Sigmoid colon (tissue), 7 donors: ENCODE results near the gene RNF166. TPM values are rescaled to one million over a fixed set of nuclear protein-coding genes. Genes with fewer than 3 reads are reported as not detected.
A peak's percentile ranks its signal among the peaks of the same experiment; 100 is the strongest.

Experiments used
- DNase-seq: peaks from one replicate; pipeline ENCODE4 v3.0.0-alpha.2; 2019
- H3K27ac ChIP-seq, 4 donors: fragments of 200-600 bp; sonication (generic); one replicate each; pipeline ENCODE4 v1.5.1; 2016 to 2019; ENCODE audit warnings: mild to moderate bottlenecking in 1 of 4
- H3K27me3 ChIP-seq, 3 donors: fragments of 200-600 bp; sonication (generic); one replicate each; pipeline ENCODE4 v1.5.1; 2019; ENCODE audit warnings: mild to moderate bottlenecking in 1 of 3
- H3K36me3 ChIP-seq, 4 donors: fragments of 200-600 bp; sonication (generic); one replicate each; pipeline ENCODE4 v1.5.1; 2016 to 2019
- H3K4me1 ChIP-seq, 4 donors: fragments of 200-600 bp; sonication (generic); one replicate each; pipeline ENCODE4 v1.5.1; 2017 to 2019
- H3K4me3 ChIP-seq, 4 donors: fragments of 200-600 bp; sonication (generic); one replicate each; pipeline ENCODE4 v1.5.1; 2017 to 2019; ENCODE audit warnings: mild to moderate bottlenecking in 2 of 4, moderate library complexity in 1 of 4
- H3K9me3 ChIP-seq, 4 donors: fragments of 200-600 bp in 3 of 4; sonication (generic) in 3 of 4; one replicate each; pipeline versions ENCODE4 v1.5.1 to v1.6.1; 2013 to 2019
- EP300 ChIP-seq, 4 donors: sonication (generic); formaldehyde crosslinking; IDR thresholded peaks; one replicate each; pipeline ENCODE4 v1.6.1; 2017; ENCODE audit warnings: antibody characterized with exemption in 4 of 4
- POLR2A ChIP-seq, 2 donors: fragments of 450-650 bp; IDR thresholded peaks; one replicate each; pipeline ENCODE4 v1.6.1; 2016; ENCODE audit warnings: antibody characterized with exemption in 2 of 2, mild to moderate bottlenecking in 2 of 2, moderate library complexity in 2 of 2
- POLR2AphosphoS5 ChIP-seq, 4 donors: sonication (generic); formaldehyde crosslinking; IDR thresholded peaks; one replicate each; pipeline ENCODE4 v1.6.1; 2017; ENCODE audit warnings: antibody characterized with exemption in 4 of 4
- WGBS, 2 donors: extraction: QIAGEN DNeasy Blood & Tissue Kit; methylation state at CpG; one replicate each; pipeline ENCODE4 v1.1.7; 2013; 5-methylcytosine and 5-hydroxymethylcytosine counted together
- intact Hi-C: fragments of 100-400 bp; cut with DNase I; formaldehyde crosslinking; loops from one replicate; pipeline ENCODE4 v1.15.1; 2023
- polyA plus RNA-seq, 3 donors: library from polyadenylated mRNA; stranded (reverse); fragments of 200-250 nt; gene quantifications; one replicate each; pipeline ENCODE4 v1.2.3, GENCODE V29; 2013
- total RNA-seq, 4 donors: library from RNA; depleted of rRNA; stranded (reverse); fragments of >200 nt; gene quantifications; one replicate each; pipeline ENCODE4 v1.1.0, GENCODE V29; 2016
- TF ChIP-seq, protein P1 (sequence below), 4 experiments: fragments of 450-650 bp in 3 of 4; fragments of 200-600 bp in 1 of 4; IDR thresholded peaks; one replicate each; pipeline ENCODE4 v1.5.1; 2016 to 2019; ENCODE audit warnings: antibody characterized with exemption in 4 of 4, mild to moderate bottlenecking in 3 of 4, moderate library complexity in 2 of 4
- donor health status: healthy with polysubstance abuse.
- donor health status: Bipolar disorder and iron deficiency.
- donor health status: healthy.

RNF166 gene
- total and polyA plus RNA-seq, 7 donors: 5.4 to 34.8 (median 16.9) TPM

DNA sequence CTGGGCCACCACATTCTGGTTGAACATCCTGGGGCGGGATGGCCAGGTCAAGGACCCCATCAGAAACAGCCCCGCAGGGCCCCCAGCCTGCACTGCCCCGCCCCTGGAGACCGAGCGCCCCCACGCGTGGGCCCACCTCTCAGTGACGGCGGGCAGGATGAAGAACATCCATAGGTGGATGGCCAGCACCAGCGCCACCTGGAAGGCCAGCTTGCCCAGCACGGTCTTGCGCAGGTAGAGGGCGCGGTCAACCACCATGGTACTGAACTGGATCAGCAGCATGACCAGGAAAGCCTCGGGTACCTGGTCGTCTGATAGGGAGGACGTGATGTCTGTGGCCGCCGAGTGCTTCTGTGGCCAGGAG, 13.7 kb upstream of the RNF166 start:
- TF ChIP-seq EP300 (IDR thresholded peaks at IDR 0.05): no peak
- TF ChIP-seq, protein P1, sequence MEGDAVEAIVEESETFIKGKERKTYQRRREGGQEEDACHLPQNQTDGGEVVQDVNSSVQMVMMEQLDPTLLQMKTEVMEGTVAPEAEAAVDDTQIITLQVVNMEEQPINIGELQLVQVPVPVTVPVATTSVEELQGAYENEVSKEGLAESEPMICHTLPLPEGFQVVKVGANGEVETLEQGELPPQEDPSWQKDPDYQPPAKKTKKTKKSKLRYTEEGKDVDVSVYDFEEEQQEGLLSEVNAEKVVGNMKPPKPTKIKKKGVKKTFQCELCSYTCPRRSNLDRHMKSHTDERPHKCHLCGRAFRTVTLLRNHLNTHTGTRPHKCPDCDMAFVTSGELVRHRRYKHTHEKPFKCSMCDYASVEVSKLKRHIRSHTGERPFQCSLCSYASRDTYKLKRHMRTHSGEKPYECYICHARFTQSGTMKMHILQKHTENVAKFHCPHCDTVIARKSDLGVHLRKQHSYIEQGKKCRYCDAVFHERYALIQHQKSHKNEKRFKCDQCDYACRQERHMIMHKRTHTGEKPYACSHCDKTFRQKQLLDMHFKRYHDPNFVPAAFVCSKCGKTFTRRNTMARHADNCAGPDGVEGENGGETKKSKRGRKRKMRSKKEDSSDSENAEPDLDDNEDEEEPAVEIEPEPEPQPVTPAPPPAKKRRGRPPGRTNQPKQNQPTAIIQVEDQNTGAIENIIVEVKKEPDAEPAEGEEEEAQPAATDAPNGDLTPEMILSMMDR (IDR thresholded peaks at IDR 0.05): no peak
- TF ChIP-seq POLR2AphosphoS5 (IDR thresholded peaks at IDR 0.05): no peak
- TF ChIP-seq POLR2A (IDR thresholded peaks at IDR 0.05): no peak
- no peak overlapping the region for H3K4me3 ChIP-seq
- no peaks in the 10 kb centered on the region for H3K27me3 ChIP-seq
- intact Hi-C loops: no loop called here
- peaks cover 75 to 100% (median 94%) of the 10 kb centered on the region in 4 donors for H3K36me3 ChIP-seq
- H3K27ac ChIP-seq: peak overlapping the region in 3 of 4 donors; percentile 67 to 77 (median 76)
- H3K4me1 ChIP-seq: peaks cover 0 to 17% (median 10%) of the 10 kb centered on the region in 4 donors
- no peak for DNase-seq
- no peaks in the 10 kb centered on the region for H3K9me3 ChIP-seq
- 96% methylated on average over 19 of the region's 19 CpGs for WGBS, 2 donors

DNA sequence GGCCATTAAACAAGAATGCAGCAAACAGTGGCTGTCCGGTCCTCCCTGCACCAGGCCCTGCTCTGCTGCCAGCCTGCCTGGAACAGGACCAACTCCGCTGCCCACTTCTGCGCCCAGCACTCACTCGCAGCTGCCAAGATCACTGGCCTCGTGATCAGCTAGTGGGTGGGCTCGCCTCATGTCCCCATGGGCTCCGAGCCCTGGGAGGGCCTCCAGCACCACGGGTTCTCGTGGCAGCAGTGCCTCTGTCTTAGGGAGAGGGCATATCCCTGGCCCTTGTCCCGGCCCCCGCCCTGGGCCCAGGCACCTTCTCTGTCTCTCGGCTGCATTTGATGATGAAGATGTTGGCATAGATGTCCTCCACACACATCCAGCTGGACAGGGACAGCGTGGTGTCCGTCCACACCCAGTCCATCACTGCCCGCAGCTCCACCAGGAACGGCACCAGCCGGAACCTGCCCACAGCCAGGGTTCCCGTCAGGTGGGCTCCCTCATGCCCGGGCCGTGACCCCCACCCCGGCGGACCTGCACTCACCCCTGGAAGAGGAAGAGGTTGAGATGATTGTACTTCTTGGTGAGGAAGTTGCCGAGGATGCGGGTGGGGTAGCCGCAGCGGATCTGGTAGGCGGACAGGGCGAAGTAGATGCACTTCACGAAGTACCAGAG, 13.2 kb upstream of the RNF166 start:
- no peak for TF ChIP-seq POLR2A (IDR thresholded peaks at IDR 0.05)
- peak; percentile 28 to 72 (median 46) for TF ChIP-seq POLR2AphosphoS5 (IDR thresholded peaks at IDR 0.05)
- TF ChIP-seq, protein P1 (IDR thresholded peaks at IDR 0.05): no peak
- peak in 1 of 4 donors; percentile 74 for TF ChIP-seq EP300 (IDR thresholded peaks at IDR 0.05)
- Histone ChIP-seq H3K36me3 (peaks cover 75 to 100% (median 94%) of the 10 kb centered on the region in 4 donors), H3K4me3 (no peak overlapping the region), H3K27ac (peak overlapping the region in 3 of 4 donors; percentile 67 to 77 (median 76)), H3K9me3 (no peaks in the 10 kb centered on the region), H3K4me1 (peaks cover 0 to 17% (median 10%) of the 10 kb centered on the region in 4 donors), H3K27me3 (no peaks in the 10 kb centered on the region)
- 93 to 94% methylated on average over 29 of the region's 29 CpGs for WGBS, 2 donors
- peak; percentile 94 for DNase-seq
- intact Hi-C loops: no loop called here

DNA sequence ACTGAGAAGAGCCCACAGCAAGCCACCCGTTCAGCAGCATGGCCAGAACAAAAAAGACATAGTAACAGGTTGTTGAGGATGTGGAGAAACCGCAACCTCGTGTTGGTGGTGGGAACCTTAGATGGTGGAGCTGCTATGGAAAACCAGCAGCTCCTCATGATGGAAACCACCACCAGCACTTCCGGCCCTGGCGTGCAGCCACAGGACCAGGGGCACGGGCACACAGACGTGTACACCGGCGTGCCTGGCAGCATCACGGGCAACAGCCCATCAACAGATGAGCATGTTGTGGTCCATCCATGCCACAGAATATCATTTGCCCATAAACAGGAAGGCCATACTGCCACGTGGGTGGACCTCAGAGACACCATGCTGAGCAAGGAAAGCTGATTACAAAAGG, 12.0 kb upstream of the RNF166 start:
- H3K27ac ChIP-seq: peak overlapping the region in 3 of 4 donors; percentile 67 to 77 (median 76)
- WGBS, 2 donors: 90 to 92% methylated on average over 11 of the region's 11 CpGs

DNA sequence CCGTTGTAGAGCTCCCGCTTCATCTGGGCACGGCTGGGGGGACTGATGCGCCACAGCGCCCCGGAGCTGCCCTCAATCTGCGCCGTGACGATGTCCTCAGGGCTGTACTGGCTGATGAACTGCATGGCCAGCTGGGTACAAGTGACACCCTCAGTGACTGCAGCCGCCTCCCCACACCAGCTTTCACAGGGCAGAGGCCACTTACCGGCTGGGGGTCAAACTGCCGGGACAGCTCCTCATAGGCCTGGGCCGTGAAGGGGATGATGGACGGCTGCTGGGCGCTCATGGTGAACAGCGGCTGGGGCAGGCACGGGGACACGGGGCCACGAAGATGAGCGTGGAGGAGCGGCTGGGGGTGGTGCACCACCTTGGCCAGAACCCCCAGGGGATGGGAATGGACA, 10.4 kb upstream of the RNF166 start:
- 96 to 97% methylated on average over 21 of the region's 21 CpGs for WGBS, 2 donors
- no peak overlapping the region for H3K4me3 ChIP-seq
- intact Hi-C loops: no loop called here
- DNase-seq: no peak
- H3K36me3 ChIP-seq: peaks cover 56 to 85% (median 79%) of the 10 kb centered on the region in 4 donors
- no peaks in the 10 kb centered on the region for H3K9me3 ChIP-seq
- TF ChIP-seq POLR2A (IDR thresholded peaks at IDR 0.05) (no peak), EP300 (IDR thresholded peaks at IDR 0.05) (no peak), POLR2AphosphoS5 (IDR thresholded peaks at IDR 0.05) (no peak)
- TF ChIP-seq, protein P1 (IDR thresholded peaks at IDR 0.05): no peak
- H3K27me3 ChIP-seq: no peaks in the 10 kb centered on the region
- peaks cover 0 to 17% (median 10%) of the 10 kb centered on the region in 4 donors for H3K4me1 ChIP-seq
- no peak overlapping the region for H3K27ac ChIP-seq

More for the DNA sequence above, 12.0 kb upstream of the RNF166 start:
- peaks cover 71 to 100% (median 94%) of the 10 kb centered on the region in 4 donors for H3K36me3 ChIP-seq
- DNase-seq: no peak
- no peaks in the 10 kb centered on the region for H3K9me3 ChIP-seq
- TF ChIP-seq POLR2AphosphoS5 (IDR thresholded peaks at IDR 0.05): no peak
- no peak overlapping the region for H3K4me3 ChIP-seq
- H3K4me1 ChIP-seq: peaks cover 0 to 17% (median 10%) of the 10 kb centered on the region in 4 donors
- H3K27me3 ChIP-seq: no peaks in the 10 kb centered on the region
- intact Hi-C loops: no loop called here

DNA sequence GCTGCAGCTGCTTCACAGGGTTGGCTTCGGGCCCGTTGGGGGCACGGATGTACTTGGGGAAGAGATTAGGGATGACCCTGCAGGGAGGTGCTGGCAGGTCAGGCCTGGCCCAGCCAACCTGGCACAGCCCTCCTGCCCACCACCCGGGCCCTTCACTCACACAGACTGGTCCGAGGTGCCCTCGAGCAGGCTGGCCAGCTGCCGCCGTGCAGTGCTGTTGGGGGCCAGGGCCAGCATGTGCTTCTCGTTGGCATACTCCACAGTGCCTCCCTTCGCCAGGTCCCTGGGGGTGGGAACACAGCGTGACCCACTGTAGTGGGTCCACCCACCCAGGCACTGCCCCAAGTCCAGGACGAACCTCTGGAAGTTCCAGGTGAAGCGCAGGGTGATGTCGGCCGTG, 10.0 kb upstream of the RNF166 start:
- H3K4me3 ChIP-seq: no peak overlapping the region
- peaks cover 52 to 81% (median 75%) of the 10 kb centered on the region in 4 donors for H3K36me3 ChIP-seq
- no peaks in the 10 kb centered on the region for H3K9me3 ChIP-seq
- no peak for DNase-seq
- TF ChIP-seq EP300 (IDR thresholded peaks at IDR 0.05): no peak
- no peak for TF ChIP-seq POLR2AphosphoS5 (IDR thresholded peaks at IDR 0.05)
- TF ChIP-seq POLR2A (IDR thresholded peaks at IDR 0.05): no peak
- TF ChIP-seq, protein P1 (IDR thresholded peaks at IDR 0.05): no peak
- no peaks in the 10 kb centered on the region for H3K27me3 ChIP-seq
- intact Hi-C loops: no loop called here
- peaks cover 0 to 17% (median 10%) of the 10 kb centered on the region in 4 donors for H3K4me1 ChIP-seq
- 93 to 96% methylated on average over 15 of the region's 15 CpGs for WGBS, 2 donors
- no peak overlapping the region for H3K27ac ChIP-seq
